ENCODE data around the gene EGR2.

EGR2 gene

GRCh38 chr10:62816331-62817120 is at the start of gene EGR2:
EGR2 (minus strand) TSS chr10:62816366; CDS start chr10:62816029, 337 bp downstream.
- DNase-seq (ENCODE audit: low read depth): peak; percentile 91

- no peak for DNase-seq (ENCODE audit: low read depth)
Observed at GRCh38 chr10:62862447-62862846, 46.3 kb upstream of the EGR2 start.

- no peak for DNase-seq (ENCODE audit: low read depth)
Observed at GRCh38 chr10:62861507-62861906, 45.3 kb upstream of the EGR2 start.

- no peak for DNase-seq (ENCODE audit: low read depth)
Observed at GRCh38 chr10:62860946-62861345, 44.8 kb upstream of the EGR2 start.

- no peak for DNase-seq (ENCODE audit: low read depth)
Observed at GRCh38 chr10:62858364-62858763, 42.2 kb upstream of the EGR2 start.

GRCh38 chr10:62856021-62856420 is 39.9 kb upstream of the EGR2 start:
- no peak for DNase-seq (ENCODE audit: low read depth)

- peak; percentile 10 for DNase-seq (ENCODE audit: low read depth)
Observed at GRCh38 chr10:62853710-62854109, 37.5 kb upstream of the EGR2 start.

- no peak for DNase-seq (ENCODE audit: low read depth)
Observed at GRCh38 chr10:62852961-62853702, 37.0 kb upstream of the EGR2 start.

- no peak for DNase-seq (ENCODE audit: low read depth)
Observed at GRCh38 chr10:62851442-62851841, 35.3 kb upstream of the EGR2 start.

GRCh38 chr10:62850646-62851045 is 34.5 kb upstream of the EGR2 start:
- DNase-seq (ENCODE audit: low read depth): no peak

GRCh38 chr10:62847433-62847832 is 31.3 kb upstream of the EGR2 start:
- no peak for DNase-seq (ENCODE audit: low read depth)

- no peak for DNase-seq (ENCODE audit: low read depth)
Observed at GRCh38 chr10:62844280-62845011, 28.3 kb upstream of the EGR2 start.

GRCh38 chr10:62843600-62843999 is 27.4 kb upstream of the EGR2 start:
- no peak for DNase-seq (ENCODE audit: low read depth)

- DNase-seq (ENCODE audit: low read depth): no peak
Observed at GRCh38 chr10:62842983-62843382, 26.8 kb upstream of the EGR2 start.

GRCh38 chr10:62839590-62839989 is 23.4 kb upstream of the EGR2 start:
- no peak for DNase-seq (ENCODE audit: low read depth)

GRCh38 chr10:62831346-62831745 is 15.2 kb upstream of the EGR2 start:
- DNase-seq (ENCODE audit: low read depth): no peak

- DNase-seq (ENCODE audit: low read depth): no peak
Observed at GRCh38 chr10:62830679-62831078, 14.5 kb upstream of the EGR2 start.

GRCh38 chr10:62829622-62830021 is 13.5 kb upstream of the EGR2 start:
- no peak for DNase-seq (ENCODE audit: low read depth)

GRCh38 chr10:62826273-62826672 is 10.1 kb upstream of the EGR2 start:
- no peak for DNase-seq (ENCODE audit: low read depth)

GRCh38 chr10:62820586-62820985 is 4.4 kb upstream of the EGR2 start:
- no peak for DNase-seq (ENCODE audit: low read depth)

- DNase-seq (ENCODE audit: low read depth): no peak
Observed at GRCh38 chr10:62819141-62819920, 3.2 kb upstream of the EGR2 start.

- peak; percentile 71 for DNase-seq (ENCODE audit: low read depth)
Observed at GRCh38 chr10:62818426-62819011, 2.4 kb upstream of the EGR2 start.
